WERI-Rb-1 (cell line): ENCODE data around the gene TNFRSF8.

Experiments
- DNase-seq: peaks from one replicate; pipeline ENCODE4 v3.0.0-alpha.2; 2020
- H3K27ac ChIP-seq: fragments of 250-450 bp; sonication (Bioruptor Pico); 2 replicates; pipeline ENCODE4 v1.5.1; 2020; ENCODE audit warnings: mild to moderate bottlenecking, moderate library complexity
- H3K27me3 ChIP-seq: fragments of 250-450 bp; sonication (Bioruptor Pico); 2 replicates; pipeline ENCODE4 v1.5.1; 2021; ENCODE audit warnings: mild to moderate bottlenecking, low read depth, moderate library complexity; ENCODE audit not compliant: insufficient read depth, severe bottlenecking
- H3K36me3 ChIP-seq: fragments of 250-450 bp; sonication (Bioruptor Pico); 2 replicates; pipeline ENCODE4 v1.5.1; 2020; ENCODE audit warnings: mild to moderate bottlenecking, moderate library complexity
- H3K4me3 ChIP-seq: 2 replicates; pipeline ENCODE4 v1.5.1; 2011; ENCODE audit warnings: low read depth, mild to moderate bottlenecking, control low read depth, low read length
- H3K9me3 ChIP-seq: fragments of 250-450 bp; sonication (Bioruptor Pico); 2 replicates; pipeline ENCODE4 v1.5.1; 2021; ENCODE audit warnings: mild to moderate bottlenecking, moderate library complexity; ENCODE audit not compliant: severe bottlenecking
- TF ChIP-seq, protein P1 (sequence below): IDR thresholded peaks from 2 replicates; pipeline ENCODE4 v1.5.1; 2011; ENCODE audit warnings: low read depth, mild to moderate bottlenecking, control low read depth, inconsistent platforms, low read length

TNFRSF8 gene

DNA sequence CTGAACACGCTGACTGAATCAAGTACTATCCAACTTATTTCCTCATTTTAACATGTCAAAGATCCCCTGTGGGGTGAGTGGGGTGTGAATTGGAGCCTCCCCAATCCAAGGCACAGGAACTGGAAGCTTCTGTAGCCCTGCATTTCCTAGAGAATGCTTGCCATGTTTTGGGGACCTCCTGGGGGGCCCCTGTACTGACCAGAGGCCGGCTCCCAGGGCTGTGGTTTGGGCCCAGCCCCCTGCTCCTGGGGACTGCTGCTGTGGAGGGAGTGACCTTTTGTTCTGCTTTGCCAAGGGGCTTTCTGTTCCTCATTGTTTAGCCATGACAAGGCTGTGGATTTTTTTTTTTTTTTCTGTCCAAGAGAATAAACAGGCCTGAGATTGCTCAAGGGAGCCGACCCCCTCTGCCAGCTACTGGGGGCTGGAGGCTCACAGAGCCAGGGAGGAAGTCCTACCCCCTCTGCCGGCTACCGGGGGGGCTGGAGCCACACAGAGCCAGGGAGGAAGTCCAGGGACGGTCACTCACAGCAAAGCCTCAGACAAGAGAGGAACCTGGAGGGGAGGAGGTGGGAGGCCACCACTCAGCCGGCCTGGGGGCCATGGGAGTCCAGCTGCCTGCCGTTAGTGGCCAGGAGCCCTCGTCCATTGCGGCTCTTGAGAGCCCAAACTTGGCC is 121.0 kb downstream of the TNFRSF8 start:
- no peak for DNase-seq
- Histone ChIP-seq H3K27ac (no peak overlapping the region), H3K4me3 (no peak overlapping the region), H3K9me3 (no peaks in the 10 kb centered on the region), H3K27me3 (peaks cover 58% of the 10 kb centered on the region), H3K36me3 (no peaks in the 10 kb centered on the region)
- TF ChIP-seq, protein P1, sequence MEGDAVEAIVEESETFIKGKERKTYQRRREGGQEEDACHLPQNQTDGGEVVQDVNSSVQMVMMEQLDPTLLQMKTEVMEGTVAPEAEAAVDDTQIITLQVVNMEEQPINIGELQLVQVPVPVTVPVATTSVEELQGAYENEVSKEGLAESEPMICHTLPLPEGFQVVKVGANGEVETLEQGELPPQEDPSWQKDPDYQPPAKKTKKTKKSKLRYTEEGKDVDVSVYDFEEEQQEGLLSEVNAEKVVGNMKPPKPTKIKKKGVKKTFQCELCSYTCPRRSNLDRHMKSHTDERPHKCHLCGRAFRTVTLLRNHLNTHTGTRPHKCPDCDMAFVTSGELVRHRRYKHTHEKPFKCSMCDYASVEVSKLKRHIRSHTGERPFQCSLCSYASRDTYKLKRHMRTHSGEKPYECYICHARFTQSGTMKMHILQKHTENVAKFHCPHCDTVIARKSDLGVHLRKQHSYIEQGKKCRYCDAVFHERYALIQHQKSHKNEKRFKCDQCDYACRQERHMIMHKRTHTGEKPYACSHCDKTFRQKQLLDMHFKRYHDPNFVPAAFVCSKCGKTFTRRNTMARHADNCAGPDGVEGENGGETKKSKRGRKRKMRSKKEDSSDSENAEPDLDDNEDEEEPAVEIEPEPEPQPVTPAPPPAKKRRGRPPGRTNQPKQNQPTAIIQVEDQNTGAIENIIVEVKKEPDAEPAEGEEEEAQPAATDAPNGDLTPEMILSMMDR, result no peak

DNA sequence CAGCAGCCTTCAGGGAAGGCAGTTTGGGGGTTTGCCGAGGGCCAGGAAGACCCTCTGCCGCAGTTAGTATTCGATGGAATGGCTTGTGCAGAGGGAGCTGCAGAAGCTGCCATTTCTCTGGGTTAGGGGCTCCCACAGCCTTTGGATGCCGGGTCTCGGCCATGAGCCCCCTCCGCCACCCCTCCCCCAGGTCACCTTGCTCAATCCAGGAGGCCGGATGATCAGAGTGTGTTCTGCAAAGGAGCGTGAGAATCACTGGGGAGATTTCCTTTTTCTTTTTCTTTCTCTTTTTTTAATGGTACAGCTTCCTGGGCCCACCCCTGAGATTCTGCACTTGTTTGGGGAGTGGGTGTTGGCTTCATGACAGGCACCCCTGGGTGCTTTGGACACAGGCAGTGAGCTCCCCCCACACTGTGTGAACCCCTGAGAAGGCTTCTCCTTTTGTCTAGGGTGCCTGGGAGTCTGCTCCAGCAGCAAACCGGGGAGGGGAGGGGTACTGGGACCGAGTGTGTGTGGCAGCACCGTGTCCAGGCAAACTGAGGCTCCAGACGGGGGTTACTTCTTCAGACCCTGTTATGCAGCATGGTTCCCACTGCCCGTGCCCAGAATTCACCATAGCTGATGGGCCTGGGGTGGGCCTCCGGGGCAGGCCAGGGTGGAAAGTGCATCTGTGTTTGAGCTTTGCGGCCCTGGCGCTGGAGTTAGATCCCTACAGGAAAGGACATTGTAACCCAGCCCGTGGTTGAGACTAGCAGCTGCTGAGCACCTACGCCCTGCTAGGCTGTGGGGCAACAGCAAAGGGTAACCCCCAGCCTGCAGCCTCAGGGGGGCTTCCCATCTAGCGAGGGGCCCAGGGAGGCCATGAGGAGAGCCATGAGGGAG is 122.2 kb downstream of the TNFRSF8 start:
- Histone ChIP-seq H3K27ac (no peak overlapping the region), H3K27me3 (peaks cover 50% of the 10 kb centered on the region), H3K4me3 (no peak overlapping the region), H3K9me3 (no peaks in the 10 kb centered on the region), H3K36me3 (no peaks in the 10 kb centered on the region)
- TF ChIP-seq, protein P1, result no peak
- DNase-seq, result no peak

DNA sequence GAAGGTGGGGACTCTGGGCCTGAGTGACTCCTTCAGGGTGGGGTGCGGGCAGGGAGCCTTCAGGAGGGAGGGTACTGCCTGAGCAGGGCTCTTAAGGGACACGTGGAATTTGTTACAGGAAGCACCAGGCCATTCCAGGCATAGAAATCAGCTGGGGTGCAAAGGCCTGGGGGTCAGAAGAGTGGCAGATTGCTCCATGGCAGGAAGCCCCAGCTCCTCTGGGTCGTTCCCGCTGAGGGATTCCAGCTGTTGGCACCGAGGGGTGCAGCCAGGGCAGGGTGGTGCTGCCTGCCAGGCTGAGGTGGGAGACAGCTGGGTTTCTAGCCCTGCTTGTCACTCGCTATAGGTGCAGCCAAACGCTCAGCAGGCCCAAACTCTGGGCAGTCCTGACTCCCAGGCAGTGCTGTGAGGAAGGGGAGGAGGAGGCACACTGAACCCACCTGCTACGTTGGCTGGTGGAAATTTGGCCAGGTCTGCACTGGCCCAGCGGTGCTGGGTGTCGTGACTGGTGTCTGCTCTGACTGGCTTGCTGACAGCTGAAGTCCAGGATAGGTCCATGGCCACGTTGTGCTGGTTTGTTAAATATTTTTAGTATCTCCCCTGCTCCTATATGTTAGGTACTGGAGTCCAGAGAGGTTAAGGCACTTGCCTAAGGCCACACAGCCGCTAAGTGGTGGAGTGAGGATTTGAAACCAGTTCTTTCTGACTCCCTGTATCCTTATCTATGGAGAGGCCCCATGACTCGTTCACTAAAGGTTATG is 123.0 kb downstream of the TNFRSF8 start:
- no peak overlapping the region for H3K27ac ChIP-seq
- no peaks in the 10 kb centered on the region for H3K9me3 ChIP-seq
- no peak overlapping the region for H3K4me3 ChIP-seq
- H3K36me3 ChIP-seq, result no peaks in the 10 kb centered on the region
- peaks cover 52% of the 10 kb centered on the region for H3K27me3 ChIP-seq
- DNase-seq, result no peak
- TF ChIP-seq, protein P1, result no peak

GRCh38 chr1:12186679-12186985 is 123.5 kb downstream of the TNFRSF8 start:
- Histone ChIP-seq H3K36me3 (no peaks in the 10 kb centered on the region), H3K27me3 (peaks cover 53% of the 10 kb centered on the region), H3K9me3 (no peaks in the 10 kb centered on the region), H3K4me3 (no peak overlapping the region), H3K27ac (no peak overlapping the region)
- DNase-seq, result no peak
- TF ChIP-seq, protein P1, result no peak

DNA sequence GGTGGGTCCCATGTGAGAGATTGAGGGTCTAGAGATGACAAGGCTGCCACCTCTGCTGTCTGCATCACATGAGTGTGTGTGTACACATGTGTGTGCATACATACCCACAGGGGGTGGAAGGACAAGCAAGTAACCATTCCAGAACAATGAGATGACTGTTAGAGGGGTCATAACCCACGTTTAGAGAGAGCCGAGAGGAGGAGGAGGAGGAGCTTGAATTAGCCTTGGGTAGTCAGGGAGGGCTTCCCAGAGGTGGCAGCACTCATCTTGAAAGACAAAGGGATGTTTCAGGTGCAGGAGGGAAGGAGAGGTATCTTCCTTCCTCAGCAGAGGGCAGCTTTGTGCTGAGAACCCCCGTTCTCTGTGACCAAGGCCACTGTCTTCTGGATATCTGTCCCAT is 125.0 kb downstream of the TNFRSF8 start:
- Histone ChIP-seq H3K4me3 (no peak overlapping the region), H3K36me3 (no peaks in the 10 kb centered on the region), H3K27ac (no peak overlapping the region), H3K9me3 (no peaks in the 10 kb centered on the region), H3K27me3 (peaks cover 48% of the 10 kb centered on the region)
- TF ChIP-seq, protein P1, result no peak
- no peak for DNase-seq
